Neural crest cell (in vitro differentiated cells): ENCODE data around the gene PARL. TPM values are rescaled to one million over a fixed set of nuclear protein-coding genes. Genes with fewer than 3 reads are reported as not detected.

Experiments used
- DNase-seq: peaks from one replicate; pipeline ENCODE4 v3.0.0; 2021; ENCODE audit warnings: low read depth, mixed read lengths, low spot score
- H3K27ac Mint-ChIP-seq: one replicate; pipeline ENCODE4 v1.8.0; 2021; ENCODE audit warnings: mild to moderate bottlenecking, mixed read lengths; ENCODE audit not compliant: unreplicated experiment
- H3K27me3 Mint-ChIP-seq: 2 replicates; pipeline ENCODE4 v1.8.0; 2021; ENCODE audit warnings: low read depth, mild to moderate bottlenecking, mixed read lengths
- H3K36me3 Mint-ChIP-seq: 2 replicates; pipeline ENCODE4 v1.8.0; 2021; ENCODE audit warnings: low read depth, mild to moderate bottlenecking, mixed read lengths
- H3K4me1 Mint-ChIP-seq: 2 replicates; pipeline ENCODE4 v1.8.0; 2021; ENCODE audit warnings: mixed read lengths
- H3K4me3 Mint-ChIP-seq: one replicate; pipeline ENCODE4 v1.8.0; 2021; ENCODE audit warnings: mild to moderate bottlenecking, mixed read lengths
- H3K9me3 Mint-ChIP-seq: 2 replicates; pipeline ENCODE4 v1.8.0; 2021; ENCODE audit warnings: mixed read lengths
- total RNA-seq: library from RNA; stranded (reverse); gene quantifications from 2 replicates; pipeline ENCODE4 v1.2.1, GENCODE V29; 2021
- TF ChIP-seq, protein P1 (sequence below): fragments of 200-600 bp; sonication (generic); conservative IDR thresholded peaks from 2 replicates; pipeline ENCODE4 v1.5.0; 2021; ENCODE audit warnings: antibody characterized with exemption, mild to moderate bottlenecking

The PARL gene
- total RNA-seq, 1 donor from 2014 or later: 70.4 TPM

DNA sequence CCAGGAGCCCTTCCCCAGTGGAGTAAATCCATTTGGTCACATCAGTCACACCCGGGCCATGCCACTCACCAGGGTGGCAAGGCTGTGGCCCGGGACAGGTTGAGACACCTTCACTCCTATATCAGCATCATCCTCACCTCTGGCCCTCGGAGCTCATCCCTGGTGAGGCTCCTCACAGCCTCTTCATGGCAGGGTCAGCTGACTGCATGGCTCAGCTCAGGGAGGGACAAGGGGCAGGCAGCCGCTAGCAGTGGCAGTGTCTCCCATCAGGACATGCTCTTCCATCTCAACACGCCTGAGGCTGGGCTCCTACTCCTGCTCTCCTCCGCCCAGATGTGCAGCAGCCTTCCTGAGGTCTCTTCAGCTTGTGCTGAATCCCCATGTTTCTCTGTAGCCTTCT, 26.4 kb upstream of the PARL start:
- Mint-ChIP-seq H3K9me3 (no peaks in the 10 kb centered on the region), H3K36me3 (no peaks in the 10 kb centered on the region), H3K4me1 (no peaks in the 10 kb centered on the region), H3K27me3 (peaks cover 8% of the 10 kb centered on the region), H3K4me3 (no peak overlapping the region), H3K27ac (no peak overlapping the region)
- TF ChIP-seq, protein P1, sequence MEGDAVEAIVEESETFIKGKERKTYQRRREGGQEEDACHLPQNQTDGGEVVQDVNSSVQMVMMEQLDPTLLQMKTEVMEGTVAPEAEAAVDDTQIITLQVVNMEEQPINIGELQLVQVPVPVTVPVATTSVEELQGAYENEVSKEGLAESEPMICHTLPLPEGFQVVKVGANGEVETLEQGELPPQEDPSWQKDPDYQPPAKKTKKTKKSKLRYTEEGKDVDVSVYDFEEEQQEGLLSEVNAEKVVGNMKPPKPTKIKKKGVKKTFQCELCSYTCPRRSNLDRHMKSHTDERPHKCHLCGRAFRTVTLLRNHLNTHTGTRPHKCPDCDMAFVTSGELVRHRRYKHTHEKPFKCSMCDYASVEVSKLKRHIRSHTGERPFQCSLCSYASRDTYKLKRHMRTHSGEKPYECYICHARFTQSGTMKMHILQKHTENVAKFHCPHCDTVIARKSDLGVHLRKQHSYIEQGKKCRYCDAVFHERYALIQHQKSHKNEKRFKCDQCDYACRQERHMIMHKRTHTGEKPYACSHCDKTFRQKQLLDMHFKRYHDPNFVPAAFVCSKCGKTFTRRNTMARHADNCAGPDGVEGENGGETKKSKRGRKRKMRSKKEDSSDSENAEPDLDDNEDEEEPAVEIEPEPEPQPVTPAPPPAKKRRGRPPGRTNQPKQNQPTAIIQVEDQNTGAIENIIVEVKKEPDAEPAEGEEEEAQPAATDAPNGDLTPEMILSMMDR: no peak
- DNase-seq: no peak

DNA sequence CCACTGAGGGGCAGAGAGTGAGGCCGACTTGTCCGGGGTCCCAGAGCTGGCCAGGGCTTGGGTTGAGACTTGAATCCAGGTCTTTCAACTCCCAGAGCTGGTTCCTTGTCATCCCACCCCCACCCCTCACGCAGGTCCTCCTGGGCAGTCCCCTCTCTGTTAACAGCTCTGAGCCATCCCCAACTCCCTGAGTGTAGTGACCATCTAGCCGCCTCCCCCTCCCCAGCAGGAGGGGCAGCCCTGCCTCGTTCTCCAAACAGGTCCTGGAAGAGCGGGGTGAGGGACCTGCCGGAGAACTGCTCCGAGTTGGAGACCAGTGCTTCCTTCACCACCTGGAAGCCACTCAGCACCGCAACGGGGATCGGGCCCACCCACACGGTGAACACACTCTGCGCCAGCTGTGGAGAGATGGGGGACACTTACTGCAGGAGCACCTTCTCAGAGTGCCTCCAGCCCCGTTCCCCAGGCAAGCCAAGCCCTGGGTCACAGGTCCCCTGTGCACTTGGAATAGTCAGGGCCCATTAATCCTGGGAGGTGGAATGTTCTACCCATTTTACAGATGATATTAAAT, 24.4 kb upstream of the PARL start:
- TF ChIP-seq, protein P1: no peak
- Mint-ChIP-seq H3K4me3 (no peak overlapping the region), H3K36me3 (no peaks in the 10 kb centered on the region), H3K9me3 (no peaks in the 10 kb centered on the region), H3K27me3 (peaks cover 8% of the 10 kb centered on the region), H3K4me1 (no peaks in the 10 kb centered on the region), H3K27ac (no peak overlapping the region)
- no peak for DNase-seq

DNA sequence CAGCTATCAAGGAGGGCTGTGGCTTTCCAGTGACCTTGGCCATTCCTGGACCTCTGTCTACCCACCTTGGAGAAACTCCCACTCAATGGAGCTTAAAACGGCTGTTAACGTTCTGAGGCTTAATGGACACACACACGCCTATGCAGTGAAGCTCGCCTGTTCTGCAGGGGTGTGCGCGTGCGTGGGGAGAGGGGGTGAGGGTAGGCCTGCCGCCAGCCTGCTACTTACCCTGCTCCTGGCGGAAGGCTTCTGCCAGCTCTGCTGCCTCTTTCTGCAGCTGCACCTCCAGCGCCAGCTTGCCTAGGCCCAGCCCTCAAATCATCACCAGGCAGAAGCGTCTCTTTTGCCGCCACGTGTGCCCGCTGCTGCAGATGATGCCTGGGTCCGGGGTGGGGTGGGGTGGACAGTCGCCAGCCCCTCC, 23.2 kb upstream of the PARL start:
- peaks cover 8% of the 10 kb centered on the region for H3K27me3 Mint-ChIP-seq
- no peak overlapping the region for H3K27ac Mint-ChIP-seq
- TF ChIP-seq, protein P1: no peak
- H3K9me3 Mint-ChIP-seq: no peaks in the 10 kb centered on the region
- H3K36me3 Mint-ChIP-seq: no peaks in the 10 kb centered on the region
- H3K4me3 Mint-ChIP-seq: no peak overlapping the region
- DNase-seq: no peak
- no peaks in the 10 kb centered on the region for H3K4me1 Mint-ChIP-seq

DNA sequence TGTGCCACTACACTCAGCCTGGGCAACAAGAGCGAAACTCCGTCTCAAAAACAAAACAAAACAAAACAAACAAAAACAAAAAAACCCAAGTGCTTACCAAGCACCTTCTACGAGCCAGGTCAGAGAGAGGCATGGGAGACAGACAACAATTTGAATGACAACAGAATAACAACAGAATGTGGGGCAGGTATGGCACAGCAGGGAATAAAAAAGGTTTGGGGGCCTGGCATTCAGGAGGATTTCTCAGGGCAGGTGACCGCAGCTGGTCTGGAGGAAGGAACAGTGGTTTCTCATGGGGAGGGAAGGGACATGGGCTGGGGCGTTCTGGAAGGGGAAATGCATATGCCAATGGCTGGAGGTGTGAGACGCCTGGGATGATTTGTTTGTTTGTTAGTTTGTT, 22.5 kb upstream of the PARL start:
- Mint-ChIP-seq H3K4me1 (no peaks in the 10 kb centered on the region), H3K4me3 (no peak overlapping the region), H3K36me3 (no peaks in the 10 kb centered on the region), H3K9me3 (no peaks in the 10 kb centered on the region), H3K27me3 (peaks cover 8% of the 10 kb centered on the region), H3K27ac (no peak overlapping the region)
- TF ChIP-seq, protein P1: no peak
- DNase-seq: no peak

DNA sequence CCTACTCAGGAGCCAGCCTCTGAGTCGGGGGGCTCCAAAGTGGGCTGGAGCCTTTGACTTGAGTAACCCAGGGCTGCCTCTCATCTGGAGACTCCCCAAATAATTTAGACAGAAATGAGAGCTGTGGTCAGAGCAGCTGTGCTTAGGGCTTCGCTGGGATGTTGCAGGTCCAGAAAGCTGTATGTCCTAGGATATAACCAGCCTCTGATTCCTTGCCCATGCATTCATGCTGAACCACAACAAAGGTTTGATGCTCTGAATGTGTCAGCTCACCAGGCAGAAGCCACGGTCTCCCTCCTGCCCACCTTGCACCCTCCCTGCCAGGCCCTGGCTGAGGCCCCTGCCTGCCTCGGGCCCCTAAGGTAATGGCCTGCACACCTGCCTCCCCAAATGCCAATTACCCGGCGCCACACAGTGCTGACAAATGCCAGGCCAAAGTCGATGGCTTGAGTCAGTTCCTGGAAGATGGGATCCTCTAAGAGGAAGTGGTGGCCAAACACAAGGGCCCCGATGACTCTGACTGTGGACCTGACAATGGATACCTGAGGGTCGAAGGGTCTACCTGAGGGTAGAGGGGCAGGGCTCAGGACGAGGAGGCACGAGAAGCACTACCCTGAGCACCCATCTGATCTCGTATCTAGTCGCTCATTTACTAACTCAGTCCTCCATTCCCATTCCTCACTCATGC, 21.7 kb upstream of the PARL start:
- H3K27ac Mint-ChIP-seq: no peak overlapping the region
- no peaks in the 10 kb centered on the region for H3K36me3 Mint-ChIP-seq
- peaks cover 11% of the 10 kb centered on the region for H3K27me3 Mint-ChIP-seq
- DNase-seq: no peak
- no peaks in the 10 kb centered on the region for H3K4me1 Mint-ChIP-seq
- TF ChIP-seq, protein P1: no peak
- H3K4me3 Mint-ChIP-seq: no peak overlapping the region
- no peaks in the 10 kb centered on the region for H3K9me3 Mint-ChIP-seq
